Stomach smooth muscle (tissue), 2 donors: Measurements from ENCODE around the gene UNC5B.

Experiments used
- H3K27ac ChIP-seq: one replicate; pipeline ENCODE4 v1.7.0; 2013; ENCODE audit warnings: mild to moderate bottlenecking, low read length, inconsistent platforms
- H3K27me3 ChIP-seq, 2 donors: one replicate each; pipeline ENCODE4 v1.7.0; 2013; ENCODE audit warnings: low read length in 2 of 2; ENCODE audit not compliant: insufficient read depth in 2 of 2, control insufficient read depth in 1 of 2
- H3K36me3 ChIP-seq, 2 donors: one replicate each; pipeline ENCODE4 v1.7.0; 2013; ENCODE audit warnings: low read length in 2 of 2; ENCODE audit not compliant: control insufficient read depth in 2 of 2, insufficient read depth in 2 of 2
- H3K4me1 ChIP-seq: one replicate; pipeline ENCODE4 v1.7.0; 2013; ENCODE audit warnings: low read length; ENCODE audit not compliant: control insufficient read depth, insufficient read depth
- H3K4me3 ChIP-seq, 2 donors: one replicate each; pipeline ENCODE4 v1.7.0; 2013; ENCODE audit warnings: low read length in 2 of 2
- H3K9ac ChIP-seq, 2 donors: one replicate each; pipeline ENCODE4 v1.7.0; 2013; ENCODE audit warnings: low read length in 2 of 2, mild to moderate bottlenecking in 1 of 2
- H3K9me3 ChIP-seq, 2 donors: one replicate each; pipeline ENCODE4 v1.7.0; 2013; ENCODE audit warnings: low read length in 2 of 2; ENCODE audit not compliant: control insufficient read depth in 2 of 2
- donor health status: healthy.
- donor health status: Pancreatic carcinoma.

UNC5B gene

DNA sequence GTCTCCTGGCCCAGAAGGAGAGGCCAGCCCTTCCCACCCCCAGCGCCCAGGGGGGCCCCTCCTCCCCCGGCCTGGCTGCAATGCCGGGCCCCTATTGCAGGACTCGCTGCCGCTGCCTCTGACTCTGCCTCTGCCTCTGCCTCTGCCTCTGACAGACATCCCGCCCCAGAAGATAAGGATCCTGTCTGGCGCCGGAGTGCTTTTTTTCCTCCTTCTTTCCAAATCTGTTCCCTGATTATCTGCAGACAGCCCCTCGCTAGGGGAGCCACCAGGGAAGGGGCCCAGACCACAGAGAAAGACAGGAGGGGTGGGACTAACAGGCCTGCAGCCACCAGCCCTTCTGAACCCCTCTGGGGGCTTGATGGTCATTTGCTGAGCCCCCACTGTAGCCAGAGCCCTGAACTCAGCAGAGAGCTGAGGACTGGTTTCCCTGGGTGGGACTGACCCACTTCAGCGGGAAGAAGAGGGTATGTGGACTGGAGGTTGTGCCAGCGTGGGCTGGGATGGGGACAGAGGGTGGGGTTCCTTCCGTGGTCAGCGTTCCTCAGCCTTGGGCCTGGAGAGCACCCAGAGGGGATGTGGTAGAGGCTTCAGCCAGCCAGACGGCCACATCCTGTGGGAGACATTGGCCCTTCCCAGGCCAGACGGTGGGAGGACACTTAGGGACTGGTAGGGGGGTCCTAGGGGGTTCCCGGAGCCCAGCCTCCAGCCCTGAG, 22.8 kb downstream of the UNC5B start:
- Histone ChIP-seq H3K9ac (no peak overlapping the region), H3K36me3 (no peaks in the 10 kb centered on the region), H3K27me3 (no peaks in the 10 kb centered on the region), H3K9me3 (no peaks in the 10 kb centered on the region), H3K27ac (no peak overlapping the region), H3K4me3 (no peak overlapping the region), H3K4me1 (peaks cover 19% of the 10 kb centered on the region)

DNA sequence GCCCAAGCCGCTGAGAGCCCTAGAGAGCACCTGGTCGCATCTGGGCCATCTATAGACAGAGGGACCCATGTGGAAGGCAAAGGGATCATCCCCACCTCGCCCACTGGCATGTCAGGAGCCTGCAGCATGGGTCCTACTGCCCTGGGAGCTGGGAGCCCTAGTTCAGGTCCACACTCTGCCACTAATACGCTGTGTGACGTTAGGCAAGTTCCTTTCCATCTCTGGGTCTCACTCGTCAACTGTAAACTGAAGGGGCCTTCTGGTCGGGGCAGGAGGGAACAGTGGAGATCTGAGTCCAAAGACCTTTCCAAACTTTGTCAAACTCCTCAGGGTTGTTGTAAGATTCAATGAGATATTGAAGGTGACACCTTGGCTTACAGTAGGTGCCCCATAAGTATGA, 23.4 kb downstream of the UNC5B start:
- no peaks in the 10 kb centered on the region for H3K27me3 ChIP-seq
- no peak overlapping the region for H3K9ac ChIP-seq
- no peaks in the 10 kb centered on the region for H3K9me3 ChIP-seq
- no peak overlapping the region for H3K4me3 ChIP-seq
- H3K4me1 ChIP-seq: peaks cover 22% of the 10 kb centered on the region
- no peak overlapping the region for H3K27ac ChIP-seq
- H3K36me3 ChIP-seq: no peaks in the 10 kb centered on the region

DNA sequence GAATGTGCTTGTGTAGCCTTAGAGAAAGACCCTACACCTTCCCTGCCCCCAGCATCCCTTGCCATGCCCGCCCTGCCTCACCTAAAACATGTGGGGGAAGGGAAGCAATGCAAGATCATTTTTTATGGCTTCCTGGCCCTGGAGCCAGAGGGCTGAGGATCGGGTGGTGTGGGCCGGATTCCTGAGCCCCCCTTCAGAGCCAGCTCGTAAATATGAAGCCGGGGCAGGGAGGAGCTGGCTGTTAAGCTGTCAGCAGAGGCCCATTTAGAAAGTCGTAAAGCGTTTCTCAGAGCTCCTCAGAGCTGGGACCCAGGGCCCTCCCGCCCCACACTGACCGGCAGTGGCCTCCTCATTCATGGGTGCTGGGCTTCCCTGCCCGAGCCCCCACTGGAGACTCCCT, 23.9 kb downstream of the UNC5B start:
- no peaks in the 10 kb centered on the region for H3K27me3 ChIP-seq
- H3K27ac ChIP-seq: no peak overlapping the region
- no peaks in the 10 kb centered on the region for H3K36me3 ChIP-seq
- no peaks in the 10 kb centered on the region for H3K9me3 ChIP-seq
- H3K4me3 ChIP-seq: no peak overlapping the region
- peaks cover 22% of the 10 kb centered on the region for H3K4me1 ChIP-seq
- H3K9ac ChIP-seq: no peak overlapping the region

DNA sequence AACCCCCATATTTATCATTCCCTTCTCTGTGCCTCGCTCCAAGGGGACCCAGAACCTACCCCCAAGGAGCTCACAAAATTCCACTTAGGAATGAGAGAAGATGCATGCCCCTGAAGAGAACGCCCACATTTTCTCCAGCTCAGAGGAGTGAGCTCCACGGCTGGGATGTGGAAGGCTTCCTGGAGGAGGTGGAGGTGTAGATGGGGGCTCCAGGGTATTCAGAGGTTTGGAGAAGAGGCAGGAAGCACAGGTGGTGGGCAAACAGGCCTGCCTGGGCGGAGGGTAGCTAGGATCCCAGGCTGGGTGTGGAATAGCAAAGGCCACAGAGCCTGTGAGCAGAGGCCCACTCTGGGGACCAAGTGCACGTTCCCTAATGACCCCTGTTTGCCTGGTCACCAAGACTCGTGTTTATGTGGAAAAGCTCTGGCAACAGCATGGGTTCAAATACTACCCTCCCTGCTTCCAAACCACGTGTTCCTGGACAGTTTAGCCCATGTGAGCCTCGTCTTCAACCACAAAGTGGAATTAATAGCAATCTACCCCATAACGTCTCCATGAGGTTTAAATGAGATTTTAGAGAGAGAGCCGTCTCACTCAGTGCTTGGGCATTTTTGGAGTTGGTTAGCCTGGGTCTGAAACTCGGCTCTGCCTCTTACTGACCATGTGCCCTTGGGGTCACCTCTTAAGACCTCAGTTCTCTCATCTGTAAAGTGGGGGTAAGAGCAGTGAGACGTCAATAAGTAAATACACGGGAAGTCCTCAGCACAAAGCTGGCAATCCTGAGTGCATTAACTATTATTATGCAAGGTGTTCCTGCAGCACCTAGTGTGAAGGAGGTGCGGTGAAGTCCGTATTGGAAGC, 24.7 kb downstream of the UNC5B start:
- Histone ChIP-seq H3K27ac (no peak overlapping the region), H3K9me3 (no peaks in the 10 kb centered on the region), H3K4me1 (peaks cover 24% of the 10 kb centered on the region), H3K4me3 (no peak overlapping the region), H3K36me3 (no peaks in the 10 kb centered on the region), H3K9ac (no peak overlapping the region), H3K27me3 (no peaks in the 10 kb centered on the region)

DNA sequence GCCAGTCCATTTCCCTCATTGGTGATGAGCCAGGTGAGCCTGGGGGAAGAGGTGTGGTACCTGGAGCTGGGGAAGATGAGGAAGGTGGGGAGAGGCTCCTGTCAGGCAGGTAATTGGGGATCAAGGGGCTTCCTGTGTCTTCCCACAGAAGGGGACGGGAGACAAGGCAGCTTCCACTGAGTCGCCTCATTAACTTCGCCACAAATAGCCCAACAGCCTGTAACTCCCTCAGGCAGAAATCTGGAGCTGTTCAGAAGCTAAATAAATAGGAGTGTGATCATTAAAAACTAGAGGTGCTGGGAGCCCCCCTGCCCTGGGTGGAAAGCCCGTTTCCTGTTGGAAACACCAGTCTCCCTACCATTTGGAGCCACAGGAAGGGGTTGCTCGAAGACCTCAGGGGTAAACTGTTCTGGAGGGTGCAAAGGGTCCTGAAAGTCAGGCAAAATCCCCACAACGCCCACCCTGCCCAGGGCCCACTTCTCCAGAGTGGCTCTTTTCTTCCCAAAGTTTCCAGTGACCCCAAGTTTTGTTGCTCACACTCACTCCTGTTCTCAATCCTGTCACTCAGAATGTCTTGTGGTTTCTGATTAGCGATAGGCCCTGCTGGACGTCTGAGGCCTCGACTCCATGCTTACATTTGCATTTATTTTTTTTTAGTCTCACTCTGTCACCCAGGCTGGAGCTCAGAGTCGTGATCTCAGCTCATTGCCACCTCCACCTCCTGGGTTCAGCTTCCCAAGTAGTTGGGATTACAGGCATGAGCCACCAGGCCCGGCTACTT, 25.7 kb downstream of the UNC5B start:
- H3K27me3 ChIP-seq: no peaks in the 10 kb centered on the region
- no peaks in the 10 kb centered on the region for H3K36me3 ChIP-seq
- no peak overlapping the region for H3K27ac ChIP-seq
- H3K9ac ChIP-seq: no peak overlapping the region
- peaks cover 20% of the 10 kb centered on the region for H3K4me1 ChIP-seq
- H3K9me3 ChIP-seq: no peaks in the 10 kb centered on the region
- H3K4me3 ChIP-seq: no peak overlapping the region

DNA sequence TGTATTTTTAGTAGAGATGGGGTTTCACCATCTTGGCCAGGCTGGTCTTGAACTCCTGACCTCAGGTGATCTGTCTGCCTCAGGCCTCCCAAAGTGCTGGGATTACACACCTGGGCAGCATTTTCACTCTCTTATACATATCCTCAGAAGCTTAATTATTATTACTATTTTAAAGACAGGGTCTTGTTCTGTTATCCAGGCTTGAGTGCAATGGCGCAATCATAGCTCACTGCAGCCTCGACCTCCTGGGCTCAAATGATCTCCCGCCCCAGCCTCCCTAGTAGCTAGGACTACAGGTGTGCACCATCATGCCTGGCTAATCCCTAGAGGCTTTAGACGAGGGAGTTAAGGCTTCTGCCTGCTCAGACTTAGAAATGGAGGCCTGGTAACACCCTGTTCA, 26.3 kb downstream of the UNC5B start:
- Histone ChIP-seq H3K4me3 (no peak overlapping the region), H3K27ac (no peak overlapping the region), H3K36me3 (no peaks in the 10 kb centered on the region), H3K4me1 (peaks cover 21% of the 10 kb centered on the region), H3K9ac (no peak overlapping the region), H3K9me3 (no peaks in the 10 kb centered on the region), H3K27me3 (no peaks in the 10 kb centered on the region)

DNA sequence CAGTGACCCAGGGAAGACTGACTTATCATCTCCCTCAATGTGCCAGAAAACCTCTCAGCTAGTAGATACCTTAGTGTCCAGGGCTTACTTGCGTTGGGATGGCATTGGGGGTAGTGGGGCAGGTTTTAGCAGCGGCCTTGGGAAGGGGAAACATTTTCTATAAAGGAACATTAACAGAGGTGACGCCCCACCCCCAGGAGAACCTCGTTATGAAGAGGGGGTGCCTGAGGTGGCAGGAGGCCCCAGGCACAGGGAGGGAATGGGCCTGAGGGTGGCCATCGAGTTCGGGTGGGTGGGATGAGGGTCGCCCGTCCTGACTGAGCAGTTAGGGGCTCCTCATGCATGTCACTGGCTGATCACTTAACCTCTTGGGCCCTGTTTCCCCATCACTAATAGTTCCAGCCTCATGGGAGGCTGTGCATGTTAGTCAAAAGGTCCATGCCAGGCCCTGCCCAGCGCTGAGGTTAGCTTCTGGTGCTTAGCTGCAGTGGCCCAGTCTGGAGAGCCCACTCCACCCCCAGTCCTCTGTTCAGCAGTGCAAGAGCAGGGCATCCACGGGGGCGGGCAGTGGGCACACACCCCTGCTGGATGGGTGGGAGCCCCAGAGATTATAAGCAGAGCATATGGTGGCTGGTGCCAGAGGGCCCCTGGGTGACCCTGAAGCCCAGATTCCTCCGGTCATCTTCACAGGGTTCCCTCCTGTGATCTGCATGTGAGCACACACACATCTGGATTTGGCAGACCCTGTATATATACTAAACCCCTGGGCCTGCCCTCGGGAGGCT, 27.0 kb downstream of the UNC5B start:
- H3K4me3 ChIP-seq: no peak overlapping the region
- no peak overlapping the region for H3K27ac ChIP-seq
- H3K4me1 ChIP-seq: peaks cover 26% of the 10 kb centered on the region
- no peaks in the 10 kb centered on the region for H3K27me3 ChIP-seq
- H3K9me3 ChIP-seq: no peaks in the 10 kb centered on the region
- no peak overlapping the region for H3K9ac ChIP-seq
- H3K36me3 ChIP-seq: no peaks in the 10 kb centered on the region

DNA sequence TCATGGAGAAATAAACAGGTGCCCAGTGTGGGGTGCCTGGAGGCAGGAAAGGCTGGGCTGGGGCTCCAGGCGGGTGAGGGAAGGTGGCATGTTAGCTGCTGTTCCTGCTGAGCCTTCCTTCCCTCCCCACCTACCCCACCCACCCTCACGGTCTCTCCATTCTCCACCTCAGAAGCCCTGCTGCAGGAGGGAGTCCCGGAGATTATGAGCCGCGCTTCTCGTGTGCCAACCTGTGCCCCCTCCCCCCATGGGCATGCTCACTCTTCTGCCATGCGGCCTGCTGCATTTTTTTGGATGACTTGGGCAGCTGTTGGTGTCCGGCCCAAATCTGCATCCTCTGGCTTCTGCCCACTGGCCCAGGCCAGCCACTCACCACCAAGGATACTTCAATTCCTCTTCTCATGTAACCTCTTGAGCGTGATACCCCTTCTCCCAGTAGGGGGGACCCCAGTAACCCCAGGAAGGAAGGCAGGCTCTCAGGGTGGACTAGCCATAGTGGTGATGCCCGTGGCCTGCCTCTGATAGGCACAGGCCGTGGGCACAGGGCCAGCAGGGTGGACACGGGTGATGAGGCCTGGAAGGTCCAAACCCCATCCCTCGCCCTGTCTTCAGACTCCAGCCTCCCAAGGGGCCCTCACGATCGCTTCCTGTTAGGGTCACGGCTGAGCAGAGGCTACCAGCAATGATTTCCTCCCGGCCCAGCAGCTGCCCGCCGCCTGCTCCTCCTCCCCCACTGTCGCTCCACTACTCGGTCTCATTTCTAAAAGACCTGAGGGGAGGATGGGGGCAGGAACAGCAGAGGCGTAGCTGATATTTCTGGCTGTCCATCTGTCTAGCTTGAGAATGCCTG, 27.8 kb downstream of the UNC5B start:
- Histone ChIP-seq H3K4me3 (no peak overlapping the region), H3K27me3 (no peaks in the 10 kb centered on the region), H3K9me3 (no peaks in the 10 kb centered on the region), H3K27ac (no peak overlapping the region), H3K9ac (no peak overlapping the region), H3K4me1 (peaks cover 33% of the 10 kb centered on the region), H3K36me3 (no peaks in the 10 kb centered on the region)

DNA sequence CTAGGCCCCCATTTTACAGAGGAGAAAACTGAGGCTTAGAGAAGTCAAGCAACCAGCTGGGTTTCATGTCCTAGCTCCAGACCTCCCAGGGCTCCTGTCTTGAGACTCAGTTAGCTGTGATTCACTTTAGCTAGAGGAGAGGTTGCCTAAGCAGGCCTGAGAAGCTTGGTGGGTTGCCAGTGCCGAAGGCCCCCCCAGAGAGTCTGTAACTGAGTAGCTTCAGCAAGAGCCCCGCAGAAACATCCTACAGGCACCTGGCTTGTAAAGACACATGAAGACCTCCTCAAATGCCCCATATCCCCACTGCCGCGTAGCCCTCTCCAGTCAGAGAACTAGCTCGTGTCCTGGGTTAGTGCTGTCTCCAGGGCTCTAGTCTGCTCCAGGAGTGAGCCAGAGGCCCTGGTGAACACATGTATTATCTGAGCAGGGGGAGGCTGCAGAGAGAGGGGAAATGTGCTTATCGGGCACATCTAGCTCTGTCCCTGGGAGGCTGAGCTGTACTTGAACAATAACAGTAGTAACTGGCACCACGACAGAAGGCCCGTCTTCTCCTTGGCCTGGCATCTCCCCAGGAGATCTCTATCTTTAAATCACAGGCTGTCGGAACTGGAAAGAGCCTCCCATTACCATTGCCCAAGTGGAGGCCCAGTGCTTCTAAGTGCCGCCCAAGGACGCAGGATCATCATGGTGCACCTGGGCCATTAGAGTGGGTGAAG, 28.9 kb downstream of the UNC5B start:
- no peaks in the 10 kb centered on the region for H3K9me3 ChIP-seq
- no peak overlapping the region for H3K9ac ChIP-seq
- no peaks in the 10 kb centered on the region for H3K36me3 ChIP-seq
- H3K4me3 ChIP-seq: no peak overlapping the region
- H3K4me1 ChIP-seq: peaks cover 40% of the 10 kb centered on the region
- no peaks in the 10 kb centered on the region for H3K27me3 ChIP-seq
- no peak overlapping the region for H3K27ac ChIP-seq
